HG03439 (cell line): ENCODE measurements around the gene ABLIM2.

ENCODE experiments used
- ATAC-seq: cut with Tn5 transposase; IDR thresholded peaks from one replicate; pipeline ENCODE4 v1.9.1; 2021; ENCODE audit warnings: mild to moderate bottlenecking, moderate library complexity; ENCODE audit not compliant: unreplicated experiment

Gene ABLIM2

DNA sequence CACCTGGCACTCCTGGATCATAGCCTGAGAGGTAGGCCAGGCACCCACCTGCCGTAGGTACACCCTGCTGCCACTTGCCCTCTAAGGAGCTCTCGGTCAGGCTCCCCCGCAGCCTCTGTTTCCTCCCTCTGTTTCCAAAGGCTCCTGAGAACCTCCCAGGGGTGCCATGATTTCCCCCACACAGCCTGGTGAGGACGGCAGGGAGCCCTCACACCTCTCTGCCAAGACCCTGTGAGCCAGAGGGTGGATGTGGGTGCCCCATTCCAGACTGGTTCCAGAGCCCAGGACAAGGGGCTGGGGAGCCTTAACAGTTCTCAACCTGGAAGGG is 1.6 kb upstream of the ABLIM2 start:
- ATAC-seq: no peak

GRCh38 chr4:8159537-8160232 is 1.1 kb upstream of the ABLIM2 start:
- ATAC-seq: no peak

DNA sequence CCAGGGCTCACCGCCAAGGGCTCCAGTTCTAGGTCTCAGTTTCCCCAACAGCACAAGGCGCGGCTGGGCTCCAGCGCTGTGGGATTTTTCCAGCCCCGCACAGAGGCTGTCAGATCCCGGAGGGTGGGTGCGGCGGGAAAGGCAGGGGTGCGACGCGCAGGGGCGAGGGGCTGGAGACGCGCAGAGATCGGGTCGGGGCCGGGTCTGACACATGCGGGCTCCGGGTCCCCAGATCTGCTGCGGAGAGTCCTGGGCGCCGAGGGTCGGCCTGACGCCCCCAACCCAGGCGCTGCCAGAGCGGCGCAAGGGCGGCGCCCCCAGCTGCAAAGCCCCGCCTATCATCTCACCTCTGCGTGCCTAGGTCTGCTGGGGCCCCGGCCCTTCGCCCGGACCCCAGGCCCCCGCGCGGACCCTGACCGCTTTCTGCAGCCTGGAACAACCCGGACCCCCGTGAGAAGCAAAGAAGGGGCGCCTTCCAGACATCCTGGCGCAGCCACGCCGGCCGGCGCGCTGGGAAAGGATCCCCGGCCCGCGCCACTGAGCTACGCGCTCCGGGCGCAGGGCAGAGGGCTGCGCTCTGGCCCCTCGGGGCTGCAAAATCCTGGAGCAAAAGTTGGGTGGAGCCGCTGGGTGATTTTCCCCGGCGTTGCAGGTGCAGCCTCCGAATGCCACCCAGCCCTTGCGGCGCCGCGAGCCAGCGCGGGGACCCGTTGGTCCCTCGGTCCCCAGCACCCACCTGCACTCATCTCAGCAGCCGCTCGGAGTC is 486 bp downstream of the ABLIM2 start:
- ATAC-seq: no peak

- ATAC-seq: no peak
Measured at GRCh38 chr4:8157496-8157895, 1.1 kb downstream of the ABLIM2 start.

- ATAC-seq: no peak
Measured at GRCh38 chr4:8156617-8157016, 2.0 kb downstream of the ABLIM2 start.

DNA sequence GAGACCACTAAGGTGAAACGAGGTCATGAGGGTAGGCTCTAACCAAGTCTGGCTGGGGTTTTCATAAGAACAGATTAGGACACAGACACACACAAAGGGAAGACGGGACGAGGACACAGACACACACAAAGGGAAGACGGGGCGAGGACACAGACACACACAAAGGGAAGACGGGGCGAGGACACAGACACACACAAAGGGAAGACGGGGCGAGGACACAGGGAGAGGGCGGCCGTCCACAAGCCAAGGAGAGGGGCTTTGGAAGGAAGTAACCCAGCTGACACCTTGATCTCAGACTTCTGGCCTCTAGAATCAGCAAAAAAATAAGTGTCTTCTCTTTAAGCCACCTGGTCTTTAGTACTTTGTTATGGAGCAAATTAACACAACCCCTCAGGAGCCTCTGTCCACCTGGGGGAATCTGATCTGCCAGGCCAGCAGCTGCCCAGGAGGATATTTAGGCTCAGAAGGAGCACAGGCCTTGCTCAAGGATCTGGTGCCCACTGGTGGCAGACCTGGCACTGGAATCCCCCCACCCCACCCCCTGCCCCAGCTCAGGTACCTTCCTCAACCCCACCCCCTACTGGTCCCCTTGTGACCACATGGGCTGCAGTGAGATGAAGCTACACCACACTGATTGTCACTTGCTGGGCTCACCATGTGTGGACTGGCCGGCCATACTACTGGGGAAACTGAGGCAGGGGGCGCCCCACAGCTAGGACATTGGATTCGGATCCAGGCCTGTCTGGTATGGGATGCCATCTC is 2.8 kb downstream of the ABLIM2 start:
- ATAC-seq: no peak

DNA sequence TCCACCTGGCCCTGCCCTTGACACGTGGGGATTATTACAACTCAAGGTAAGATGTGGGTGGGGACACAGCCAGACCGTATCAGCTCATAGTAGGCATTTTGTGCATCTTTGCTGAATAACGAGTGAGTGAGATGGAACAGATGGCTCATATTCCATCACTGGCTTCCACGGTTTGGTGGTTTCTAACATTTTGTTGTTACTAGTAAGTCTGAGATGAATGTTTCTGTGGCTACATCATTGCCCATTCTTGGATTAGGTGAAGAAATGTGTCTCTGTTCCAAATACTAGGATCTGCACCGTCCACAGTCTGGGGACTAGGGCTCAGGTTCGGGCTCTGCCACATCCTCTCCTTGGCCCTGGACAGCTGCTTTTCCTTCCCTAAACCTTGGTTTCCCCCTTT is 3.6 kb downstream of the ABLIM2 start:
- ATAC-seq: no peak

DNA sequence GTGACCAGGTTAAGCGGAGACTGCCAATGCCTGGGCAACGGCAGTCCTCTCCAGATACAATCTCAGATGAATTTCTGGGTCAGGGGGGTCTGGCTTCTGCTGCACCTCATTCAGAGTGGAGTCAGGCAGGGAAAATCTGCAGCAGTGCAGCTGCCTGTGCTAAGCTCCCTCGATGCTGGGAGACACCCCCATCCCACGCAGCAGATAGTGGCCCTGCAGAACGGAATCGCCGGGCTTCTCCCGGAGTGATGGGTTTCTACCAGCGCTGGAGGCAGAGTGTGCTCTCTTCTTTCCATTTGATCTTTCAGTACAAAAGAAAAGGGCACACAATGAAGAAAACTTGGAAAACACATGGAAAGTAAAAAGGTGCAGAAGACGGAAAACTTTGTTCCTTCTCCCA is 5.2 kb downstream of the ABLIM2 start:
- ATAC-seq: no peak

GRCh38 chr4:8152865-8153257 is 5.8 kb downstream of the ABLIM2 start:
- ATAC-seq: no peak

- no peak for ATAC-seq
Measured at GRCh38 chr4:8152090-8152864, 6.3 kb downstream of the ABLIM2 start.

DNA sequence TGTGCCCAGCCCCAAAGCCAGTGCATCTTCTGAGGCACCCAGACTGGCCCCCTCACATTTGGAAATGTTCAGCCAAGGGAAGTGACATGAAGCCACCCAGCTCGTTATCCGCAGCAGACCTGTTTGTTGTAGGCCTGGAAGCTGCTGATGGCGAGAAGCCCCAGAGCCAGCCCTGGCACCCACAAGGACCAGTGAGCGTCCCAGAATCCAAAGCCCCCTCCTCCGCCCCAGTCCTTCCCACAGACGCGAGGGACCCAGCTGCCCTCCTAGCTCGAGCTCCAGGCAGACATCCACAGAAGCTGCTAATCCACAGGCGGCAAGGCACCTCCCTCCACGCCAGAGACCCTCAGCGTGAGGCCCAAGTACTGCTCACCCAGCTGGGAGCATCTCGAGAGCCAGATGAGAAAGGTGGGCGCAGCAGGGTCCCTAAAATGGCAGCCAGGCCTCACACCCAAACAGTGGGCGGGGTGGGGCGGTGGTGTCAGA is 7.4 kb downstream of the ABLIM2 start:
- ATAC-seq: no peak

- no peak for ATAC-seq
Measured at GRCh38 chr4:8150152-8151090, 8.2 kb downstream of the ABLIM2 start.

GRCh38 chr4:8149664-8150063 is 8.9 kb downstream of the ABLIM2 start:
- no peak for ATAC-seq

GRCh38 chr4:8148785-8149435 is 9.7 kb downstream of the ABLIM2 start:
- ATAC-seq: no peak

DNA sequence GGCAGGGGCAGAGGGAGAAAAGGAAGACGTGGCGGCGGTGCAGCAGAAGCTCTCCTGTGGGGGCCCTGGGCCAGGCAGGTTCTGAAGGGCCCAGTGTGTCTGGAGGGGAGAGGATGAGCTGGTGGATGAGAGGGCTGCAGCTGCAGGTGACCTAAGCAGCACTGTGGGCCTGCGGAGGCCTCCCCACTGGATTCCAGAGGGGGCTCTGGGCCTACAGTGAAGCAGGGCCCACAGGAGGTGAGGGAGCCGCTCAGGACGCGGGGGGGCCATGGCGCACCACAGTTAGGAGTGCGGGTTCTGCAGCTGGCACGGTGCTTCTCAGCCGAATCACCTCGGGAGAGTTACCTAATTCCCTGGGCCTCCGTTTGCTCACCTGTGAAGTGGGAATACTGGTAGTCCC is 10.5 kb downstream of the ABLIM2 start:
- no peak for ATAC-seq

GRCh38 chr4:8147231-8147970 is 11.2 kb downstream of the ABLIM2 start:
- ATAC-seq: no peak

DNA sequence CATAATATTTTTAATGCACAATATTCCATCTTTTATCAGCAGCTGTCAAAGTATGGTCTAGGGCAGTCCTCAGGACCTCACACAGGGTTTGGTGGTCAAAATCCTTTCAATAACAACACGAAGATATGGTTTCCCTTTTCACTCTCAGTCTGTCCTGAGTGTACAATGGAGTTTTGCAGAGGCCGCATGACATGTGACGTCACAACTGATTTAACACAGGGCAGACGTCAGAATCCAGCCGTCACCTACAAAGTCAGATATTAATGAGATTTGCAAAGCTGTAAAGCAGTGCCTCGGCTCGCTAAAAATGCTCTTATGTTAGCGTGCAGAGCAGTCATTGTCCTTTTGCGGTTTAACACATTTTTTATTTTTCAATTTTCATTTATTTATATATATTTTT is 12.5 kb downstream of the ABLIM2 start:
- no peak for ATAC-seq

DNA sequence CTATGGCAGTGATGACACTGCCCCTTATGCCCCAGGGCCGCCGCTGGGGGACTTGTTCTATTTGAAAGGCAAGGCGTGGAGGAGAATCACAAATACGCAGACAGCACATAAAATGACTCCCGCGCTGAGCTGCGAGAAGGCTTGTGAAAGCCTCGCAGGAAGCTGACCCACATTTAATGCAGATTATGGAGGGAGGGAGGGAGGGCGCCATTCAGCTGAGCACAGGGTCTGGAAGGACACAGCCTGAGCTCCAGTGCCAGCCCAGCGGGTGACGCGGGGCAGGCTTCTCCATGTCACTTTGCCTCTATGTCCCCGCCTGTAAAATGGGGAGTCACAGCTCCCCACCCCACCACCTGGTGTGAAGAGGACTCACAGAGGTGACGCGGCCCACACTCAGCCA is 14.3 kb downstream of the ABLIM2 start:
- no peak for ATAC-seq
